ENCODE data around the gene PTBP2. TPM values are rescaled to one million over a fixed set of nuclear protein-coding genes. Genes with fewer than 3 reads are reported as not detected.

The PTBP2 gene
- total RNA-seq, 1 experiment from 2014 or later = 13.2 TPM

DNA sequence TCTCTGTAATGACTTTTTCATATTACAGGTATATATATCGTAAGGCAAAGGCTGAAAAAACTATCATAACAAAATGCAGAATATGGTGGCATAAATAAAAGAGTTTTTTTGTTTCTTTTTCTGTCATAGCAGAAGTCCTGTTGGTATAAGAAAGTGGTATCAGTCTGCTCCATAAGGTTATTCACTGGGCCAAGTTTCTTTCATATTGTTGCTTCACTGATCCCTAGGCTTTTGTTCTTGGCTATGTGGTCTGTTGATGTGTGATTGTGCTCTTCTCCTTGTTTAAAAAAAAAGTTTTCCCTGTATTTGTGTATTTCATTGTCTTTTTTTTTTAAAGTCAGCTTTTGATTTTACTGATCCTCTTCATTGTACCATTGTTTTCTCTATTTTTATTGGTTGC lies 26.0 kb downstream of the PTBP2 start:
- intact Hi-C loops (cut with micrococcal nuclease) = no loop called here
- ChIA-PET CTCF (no interaction called here), POLR2A (no interaction called here), RAD21 (ENCODE audit: low non-redundant PET in 1 of 2, low total read pairs in 2 of 2, uncharacterized antibody in 2 of 2, unreplicated experiment in 2 of 2) (no interaction called here)
- Histone ChIP-seq H3K36me3 (ENCODE audit: control insufficient read depth in 1 of 2, insufficient read depth in 2 of 2, low read length in 2 of 2) (peaks cover 0 to 6% of the 10 kb centered on the region in 2 experiments; a peak in 1 of 4 replicates), H3K79me2 (ENCODE audit: insufficient read depth, low read length) (peaks cover 98% of the 10 kb centered on the region), H3K9me2 (ENCODE audit: insufficient read depth) (no peaks in the 10 kb centered on the region), H2AFZ (ENCODE audit: low read depth, low read length, poor library complexity, severe bottlenecking) (no peak overlapping the region), H3K27ac (ENCODE audit: low read depth, low read length) (no peak overlapping the region), H3K4me2 (ENCODE audit: low read length) (no peak overlapping the region), H3K4me3 (replicated peaks in 1 of 2; ENCODE audit: low read depth in 1 of 2, low read length in 2 of 2) (no peak overlapping the region), H3K9ac (ENCODE audit: low read length) (no peak overlapping the region), H3K27me3 (ENCODE audit: insufficient read depth, low read length) (no peaks in the 10 kb centered on the region), H3K9me3 (ENCODE audit: control insufficient read depth in 1 of 2, insufficient read depth in 1 of 2, low read depth in 1 of 2, low read length in 2 of 2) (no peaks in the 10 kb centered on the region), H4K20me1 (ENCODE audit: insufficient read depth) (peaks cover 10% of the 10 kb centered on the region; the same call in 1 of the 2 replicates), H3K4me1 (ENCODE audit: control insufficient read depth in 1 of 2, insufficient read depth in 2 of 2, low read length in 2 of 2) (no peaks in the 10 kb centered on the region)
- BruUV-seq (replicated peaks) = no TSS peak
- ATAC-seq = no peak
- no peak for DNase-seq (ENCODE audit: low read depth, low spot score)
- TF ChIP-seq SIN3A (IDR thresholded peaks at IDR 0.05; ENCODE audit: low read depth) (no peak), POLR2A (IDR thresholded peaks at IDR 0.05; ENCODE audit: borderline replicate concordance, extremely low read depth, insufficient read depth, insufficient read length) (no peak), TCF7L2 (IDR thresholded peaks at IDR 0.05; ENCODE audit: borderline replicate concordance, extremely low read depth, insufficient read depth, insufficient read length) (no peak), JUND (IDR thresholded peaks at IDR 0.05) (no peak), EZH2 (IDR thresholded peaks at IDR 0.05) (no peak), EZH2phosphoT487 (IDR thresholded peaks at IDR 0.05; ENCODE audit: borderline replicate concordance) (no peak), SRF (IDR thresholded peaks at IDR 0.05; ENCODE audit: low read depth) (no peak), POLR2AphosphoS5 (IDR thresholded peaks at IDR 0.05; ENCODE audit: low read depth, low read length) (no peak), ZFX (IDR thresholded peaks at IDR 0.05) (no peak), ELF1 (IDR thresholded peaks at IDR 0.05; ENCODE audit: borderline replicate concordance, low read depth) (no peak), RAD21 (IDR thresholded peaks at IDR 0.05; ENCODE audit: low read depth) (no peak), EGR1 (IDR thresholded peaks at IDR 0.05; ENCODE audit: low read depth) (no peak), FOSL1 (IDR thresholded peaks at IDR 0.05; ENCODE audit: low read depth) (no peak), CBX3 (IDR thresholded peaks at IDR 0.05; ENCODE audit: low read depth) (no peak), ZNF274 (IDR thresholded peaks at IDR 0.05; ENCODE audit: low read depth, low read length) (no peak)
- TF ChIP-seq, protein P1, sequence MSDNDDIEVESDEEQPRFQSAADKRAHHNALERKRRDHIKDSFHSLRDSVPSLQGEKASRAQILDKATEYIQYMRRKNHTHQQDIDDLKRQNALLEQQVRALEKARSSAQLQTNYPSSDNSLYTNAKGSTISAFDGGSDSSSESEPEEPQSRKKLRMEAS (IDR thresholded peaks at IDR 0.05) = no peak
- TF ChIP-seq, protein P2, sequence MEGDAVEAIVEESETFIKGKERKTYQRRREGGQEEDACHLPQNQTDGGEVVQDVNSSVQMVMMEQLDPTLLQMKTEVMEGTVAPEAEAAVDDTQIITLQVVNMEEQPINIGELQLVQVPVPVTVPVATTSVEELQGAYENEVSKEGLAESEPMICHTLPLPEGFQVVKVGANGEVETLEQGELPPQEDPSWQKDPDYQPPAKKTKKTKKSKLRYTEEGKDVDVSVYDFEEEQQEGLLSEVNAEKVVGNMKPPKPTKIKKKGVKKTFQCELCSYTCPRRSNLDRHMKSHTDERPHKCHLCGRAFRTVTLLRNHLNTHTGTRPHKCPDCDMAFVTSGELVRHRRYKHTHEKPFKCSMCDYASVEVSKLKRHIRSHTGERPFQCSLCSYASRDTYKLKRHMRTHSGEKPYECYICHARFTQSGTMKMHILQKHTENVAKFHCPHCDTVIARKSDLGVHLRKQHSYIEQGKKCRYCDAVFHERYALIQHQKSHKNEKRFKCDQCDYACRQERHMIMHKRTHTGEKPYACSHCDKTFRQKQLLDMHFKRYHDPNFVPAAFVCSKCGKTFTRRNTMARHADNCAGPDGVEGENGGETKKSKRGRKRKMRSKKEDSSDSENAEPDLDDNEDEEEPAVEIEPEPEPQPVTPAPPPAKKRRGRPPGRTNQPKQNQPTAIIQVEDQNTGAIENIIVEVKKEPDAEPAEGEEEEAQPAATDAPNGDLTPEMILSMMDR (IDR thresholded peaks at IDR 0.05 in 2 of 3, conservative IDR thresholded peaks at IDR 0.05 in 1 of 3; ENCODE audit: borderline replicate concordance in 1 of 3, insufficient read depth in 1 of 3, low read depth in 2 of 3, low read length in 2 of 3) = no peak
- TF ChIP-seq, protein P3, sequence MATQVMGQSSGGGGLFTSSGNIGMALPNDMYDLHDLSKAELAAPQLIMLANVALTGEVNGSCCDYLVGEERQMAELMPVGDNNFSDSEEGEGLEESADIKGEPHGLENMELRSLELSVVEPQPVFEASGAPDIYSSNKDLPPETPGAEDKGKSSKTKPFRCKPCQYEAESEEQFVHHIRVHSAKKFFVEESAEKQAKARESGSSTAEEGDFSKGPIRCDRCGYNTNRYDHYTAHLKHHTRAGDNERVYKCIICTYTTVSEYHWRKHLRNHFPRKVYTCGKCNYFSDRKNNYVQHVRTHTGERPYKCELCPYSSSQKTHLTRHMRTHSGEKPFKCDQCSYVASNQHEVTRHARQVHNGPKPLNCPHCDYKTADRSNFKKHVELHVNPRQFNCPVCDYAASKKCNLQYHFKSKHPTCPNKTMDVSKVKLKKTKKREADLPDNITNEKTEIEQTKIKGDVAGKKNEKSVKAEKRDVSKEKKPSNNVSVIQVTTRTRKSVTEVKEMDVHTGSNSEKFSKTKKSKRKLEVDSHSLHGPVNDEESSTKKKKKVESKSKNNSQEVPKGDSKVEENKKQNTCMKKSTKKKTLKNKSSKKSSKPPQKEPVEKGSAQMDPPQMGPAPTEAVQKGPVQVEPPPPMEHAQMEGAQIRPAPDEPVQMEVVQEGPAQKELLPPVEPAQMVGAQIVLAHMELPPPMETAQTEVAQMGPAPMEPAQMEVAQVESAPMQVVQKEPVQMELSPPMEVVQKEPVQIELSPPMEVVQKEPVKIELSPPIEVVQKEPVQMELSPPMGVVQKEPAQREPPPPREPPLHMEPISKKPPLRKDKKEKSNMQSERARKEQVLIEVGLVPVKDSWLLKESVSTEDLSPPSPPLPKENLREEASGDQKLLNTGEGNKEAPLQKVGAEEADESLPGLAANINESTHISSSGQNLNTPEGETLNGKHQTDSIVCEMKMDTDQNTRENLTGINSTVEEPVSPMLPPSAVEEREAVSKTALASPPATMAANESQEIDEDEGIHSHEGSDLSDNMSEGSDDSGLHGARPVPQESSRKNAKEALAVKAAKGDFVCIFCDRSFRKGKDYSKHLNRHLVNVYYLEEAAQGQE (IDR thresholded peaks at IDR 0.05; ENCODE audit: low read depth) = no peak
- TF ChIP-seq, protein P4, sequence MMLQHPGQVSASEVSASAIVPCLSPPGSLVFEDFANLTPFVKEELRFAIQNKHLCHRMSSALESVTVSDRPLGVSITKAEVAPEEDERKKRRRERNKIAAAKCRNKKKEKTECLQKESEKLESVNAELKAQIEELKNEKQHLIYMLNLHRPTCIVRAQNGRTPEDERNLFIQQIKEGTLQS (IDR thresholded peaks at IDR 0.05) = no peak
- TF ChIP-seq, protein P5, sequence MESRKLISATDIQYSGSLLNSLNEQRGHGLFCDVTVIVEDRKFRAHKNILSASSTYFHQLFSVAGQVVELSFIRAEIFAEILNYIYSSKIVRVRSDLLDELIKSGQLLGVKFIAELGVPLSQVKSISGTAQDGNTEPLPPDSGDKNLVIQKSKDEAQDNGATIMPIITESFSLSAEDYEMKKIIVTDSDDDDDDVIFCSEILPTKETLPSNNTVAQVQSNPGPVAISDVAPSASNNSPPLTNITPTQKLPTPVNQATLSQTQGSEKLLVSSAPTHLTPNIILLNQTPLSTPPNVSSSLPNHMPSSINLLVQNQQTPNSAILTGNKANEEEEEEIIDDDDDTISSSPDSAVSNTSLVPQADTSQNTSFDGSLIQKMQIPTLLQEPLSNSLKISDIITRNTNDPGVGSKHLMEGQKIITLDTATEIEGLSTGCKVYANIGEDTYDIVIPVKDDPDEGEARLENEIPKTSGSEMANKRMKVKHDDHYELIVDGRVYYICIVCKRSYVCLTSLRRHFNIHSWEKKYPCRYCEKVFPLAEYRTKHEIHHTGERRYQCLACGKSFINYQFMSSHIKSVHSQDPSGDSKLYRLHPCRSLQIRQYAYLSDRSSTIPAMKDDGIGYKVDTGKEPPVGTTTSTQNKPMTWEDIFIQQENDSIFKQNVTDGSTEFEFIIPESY (IDR thresholded peaks at IDR 0.05; ENCODE audit: extremely low read depth, insufficient replicate concordance, low read length) = no peak

Data from HCT116 (cell line).